Stimulated activated CD4-positive, alpha-beta T cell treated with anti-CD3 and anti-CD28 coated beads, Interleukin-1b, Interleukin-23, amount 100 ng/mL, for 1 hour (primary cell): ENCODE measurements around the gene SGSH.
"Not testable (repeated sequence)": the region's sequence is repeated elsewhere in the genome, so short reads cannot be mapped to it uniquely, and the experiment has no call there.

Experiments
- DNase-seq, 2 donors: peaks; one replicate each; pipeline ENCODE4 v3.0.0-alpha.2; 2020; ENCODE audit warnings: low read depth in 2 of 2

The SGSH gene

GRCh38 chr17:80253631-80254395 is 33.7 kb upstream of the SGSH start:
- DNase-seq: no peak

GRCh38 chr17:80252871-80253270 is 32.7 kb upstream of the SGSH start:
- DNase-seq: peak; percentile 63 to 76

GRCh38 chr17:80251966-80252365 is 31.8 kb upstream of the SGSH start:
- DNase-seq: no peak

GRCh38 chr17:80248894-80249710 is 29.0 kb upstream of the SGSH start:
- no peak for DNase-seq

GRCh38 chr17:80248001-80248893 is 28.1 kb upstream of the SGSH start:
- DNase-seq: no peak

GRCh38 chr17:80247561-80247960 is 27.4 kb upstream of the SGSH start:
- no peak for DNase-seq

- DNase-seq: no peak
These were observed 26.6 kb upstream of the SGSH start for GRCh38 chr17:80246726-80247125.

- no peak for DNase-seq
These were observed 26.1 kb upstream of the SGSH start for GRCh38 chr17:80246266-80246681.

GRCh38 chr17:80245566-80246265 is 25.6 kb upstream of the SGSH start:
- DNase-seq: no peak

GRCh38 chr17:80244871-80245509 is 24.9 kb upstream of the SGSH start:
- DNase-seq: no peak

GRCh38 chr17:80244448-80244847 is 24.3 kb upstream of the SGSH start:
- DNase-seq: not testable (repeated sequence)

- DNase-seq: no peak
These were observed 23.6 kb upstream of the SGSH start for GRCh38 chr17:80243526-80244433.

GRCh38 chr17:80242505-80242904 is 22.4 kb upstream of the SGSH start:
- no peak for DNase-seq

GRCh38 chr17:80237386-80237785 is 17.3 kb upstream of the SGSH start:
- DNase-seq: no peak

- no peak for DNase-seq
These were observed 16.8 kb upstream of the SGSH start for GRCh38 chr17:80236911-80237310.

GRCh38 chr17:80233202-80233601 is 13.1 kb upstream of the SGSH start:
- no peak for DNase-seq

- DNase-seq: no peak
These were observed 12.3 kb upstream of the SGSH start for GRCh38 chr17:80232438-80232837.

GRCh38 chr17:80229011-80229410 is 8.9 kb upstream of the SGSH start:
- no peak for DNase-seq

- no peak for DNase-seq
These were observed 8.3 kb upstream of the SGSH start for GRCh38 chr17:80228477-80228876.

- DNase-seq: no peak
These were observed 7.5 kb upstream of the SGSH start for GRCh38 chr17:80227666-80228065.
